Right cardiac atrium (tissue), 5 donors: ENCODE results near the gene TSPAN9. TPM values are rescaled to one million over a fixed set of nuclear protein-coding genes. Genes with fewer than 3 reads are reported as not detected.

Experiments
- ATAC-seq, 2 donors: fragments of 200-7000 bp; cut with Tn5 transposase; one replicate each; pipeline versions ENCODE4 v1.8.0 to v1.9.1; 2020; ENCODE audit warnings: moderate library complexity in 2 of 2, mild to moderate bottlenecking in 1 of 2
- DNase-seq, 3 donors: peaks; one replicate each; pipeline ENCODE4 v3.0.0-alpha.2; 2020
- H3K27ac ChIP-seq: one replicate; pipeline ENCODE4 v1.5.1; 2013; ENCODE audit warnings: mild to moderate bottlenecking, low read length, control low read depth, moderate library complexity
- H3K27me3 ChIP-seq: one replicate; pipeline ENCODE4 v1.6.1; 2013; ENCODE audit not compliant: control insufficient read depth, insufficient read depth
- H3K4me1 ChIP-seq: one replicate; pipeline ENCODE4 v1.6.1; 2013; ENCODE audit warnings: low read length; ENCODE audit not compliant: control insufficient read depth, insufficient read depth
- H3K4me3 ChIP-seq: one replicate; pipeline ENCODE4 v1.5.1; 2013; ENCODE audit warnings: low read length, control low read depth
- H3K9me3 ChIP-seq: one replicate; pipeline ENCODE4 v1.6.1; 2013; ENCODE audit warnings: low read length; ENCODE audit not compliant: control insufficient read depth
- WGBS: extraction: QIAGEN DNeasy Blood & Tissue Kit; methylation state at CpG from one replicate; pipeline ENCODE4 v1.1.7; 2013; 5-methylcytosine and 5-hydroxymethylcytosine counted together
- intact Hi-C, 4 donors: fragments of 100-400 bp; cut with DNase I; formaldehyde crosslinking; loops; one replicate each; pipeline versions ENCODE4 v1.11.0 to v1.14.0; 2022 to 2023
- polyA plus RNA-seq: library from polyadenylated mRNA; stranded (reverse); fragments of 200-250 nt; gene quantifications from one replicate; pipeline ENCODE4 v1.2.3, GENCODE V29; 2013
- total RNA-seq, 4 donors: library from RNA; stranded (reverse); fragmentation: NEBNext Ultra II Directional; extraction: Animal tissue kit (Norgen Biotek cat#: 25700); gene quantifications; one replicate each; pipeline ENCODE4 v1.2.1, GENCODE V29; 2021
- donor health status: healthy with polysubstance abuse.
- donor health status: DM: no; HTN: yes; CAD: no.
- donor health status: DM: no; HTN: no; CAD: no.
- donor health status: DM: no; HTN: yes; CAD: no; lungs with severe emphysema.
- donor health status: DM: yes; HTN: yes; CAD: no.

The TSPAN9 gene
- total and polyA plus RNA-seq, 5 donors: 121 to 184 (median 161) TPM

- intact Hi-C loops: no loop called here
- DNase-seq (no peak), ATAC-seq (no peak)
- H3K27ac ChIP-seq: no peak overlapping the region
- no peak overlapping the region for H3K4me3 ChIP-seq
- H3K27me3 ChIP-seq: no peaks in the 10 kb centered on the region
- WGBS: 78% methylated on average over 22 of the region's 22 CpGs
- H3K9me3 ChIP-seq: no peaks in the 10 kb centered on the region
- H3K4me1 ChIP-seq: no peaks in the 10 kb centered on the region
These were observed 91.3 kb downstream of the TSPAN9 start for GRCh38 chr12:3168223-3169221.

DNA sequence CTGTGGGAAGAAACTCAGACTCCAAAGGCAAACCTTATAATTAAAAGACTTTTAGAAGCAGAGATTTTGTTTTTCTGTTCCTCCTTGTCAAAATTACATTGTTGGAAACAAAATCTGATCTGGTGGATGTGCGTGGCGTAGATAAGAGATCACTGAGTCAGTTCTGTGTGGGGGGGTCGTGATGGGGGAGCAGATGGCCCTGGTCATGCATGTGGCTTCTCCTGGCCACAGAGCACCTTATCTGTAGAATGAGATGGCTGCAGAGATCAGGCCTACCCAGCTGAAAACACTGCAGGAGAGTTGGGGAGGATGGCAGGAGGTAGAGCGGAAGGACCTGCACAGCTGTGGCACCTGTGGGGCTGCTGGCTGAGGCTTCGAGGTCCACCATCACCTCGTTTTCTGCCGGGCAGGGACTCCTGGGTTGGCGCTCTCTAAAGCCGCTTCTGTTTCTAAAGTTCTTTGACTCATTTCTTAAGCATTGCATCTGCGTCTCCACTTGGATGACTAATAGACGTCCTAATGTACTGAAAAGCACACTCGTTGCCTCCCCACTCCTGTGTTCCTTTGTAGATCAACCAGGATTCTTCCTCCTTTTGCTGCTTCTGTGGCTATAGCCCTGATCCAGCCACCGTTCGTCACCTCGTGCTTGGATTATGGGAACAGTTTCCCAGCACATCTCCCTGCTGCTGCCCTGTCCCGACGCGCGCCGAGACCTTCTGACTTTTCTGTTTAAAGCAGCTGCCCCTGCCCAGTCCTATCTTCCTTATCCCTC is 93.4 kb downstream of the TSPAN9 start:
- H3K4me1 ChIP-seq: peaks cover 1% of the 10 kb centered on the region
- DNase-seq: no peak
- 88% methylated on average over 20 of the region's 20 CpGs for WGBS
- H3K4me3 ChIP-seq: no peak overlapping the region
- H3K27me3 ChIP-seq: no peaks in the 10 kb centered on the region
- H3K27ac ChIP-seq: no peak overlapping the region
- no peaks in the 10 kb centered on the region for H3K9me3 ChIP-seq
- intact Hi-C loops: no loop called here
- no peak for ATAC-seq

- WGBS: 68% methylated on average over 4 of the region's 4 CpGs
- no peak for ATAC-seq
- Histone ChIP-seq H3K4me1 (peaks cover 1% of the 10 kb centered on the region), H3K4me3 (no peak overlapping the region), H3K27ac (no peak overlapping the region), H3K9me3 (no peaks in the 10 kb centered on the region), H3K27me3 (no peaks in the 10 kb centered on the region)
- no peak for DNase-seq
- intact Hi-C loops: no loop called here
These were observed 94.0 kb downstream of the TSPAN9 start for GRCh38 chr12:3171195-3171591.

- intact Hi-C loops: no loop called here
- Histone ChIP-seq H3K27me3 (no peaks in the 10 kb centered on the region), H3K4me3 (no peak overlapping the region), H3K27ac (no peak overlapping the region), H3K9me3 (no peaks in the 10 kb centered on the region), H3K4me1 (peaks cover 1% of the 10 kb centered on the region)
- no peak for DNase-seq
- no peak for ATAC-seq
- 76% methylated on average over 42 of the region's 42 CpGs for WGBS
These were observed 95.2 kb downstream of the TSPAN9 start for GRCh38 chr12:3172124-3173007.

GRCh38 chr12:3173008-3173553 is 95.9 kb downstream of the TSPAN9 start:
- peaks cover 1% of the 10 kb centered on the region for H3K4me1 ChIP-seq
- WGBS: 95% methylated on average over 14 of the region's 14 CpGs
- no peak for DNase-seq
- H3K9me3 ChIP-seq: no peaks in the 10 kb centered on the region
- no peak overlapping the region for H3K27ac ChIP-seq
- no peak for ATAC-seq
- intact Hi-C loops: no loop called here
- no peaks in the 10 kb centered on the region for H3K27me3 ChIP-seq
- no peak overlapping the region for H3K4me3 ChIP-seq

- Histone ChIP-seq H3K27me3 (no peaks in the 10 kb centered on the region), H3K4me1 (peaks cover 1% of the 10 kb centered on the region), H3K27ac (no peak overlapping the region), H3K4me3 (no peak overlapping the region), H3K9me3 (no peaks in the 10 kb centered on the region)
- DNase-seq: no peak
- intact Hi-C loops: no loop called here
- ATAC-seq: no peak
- WGBS: 86% methylated on average over 5 of the region's 5 CpGs
These were observed 96.7 kb downstream of the TSPAN9 start for GRCh38 chr12:3173912-3174311.

GRCh38 chr12:3175238-3175637 is 98.1 kb downstream of the TSPAN9 start:
- Histone ChIP-seq H3K4me1 (peaks cover 1% of the 10 kb centered on the region), H3K27ac (no peak overlapping the region), H3K4me3 (no peak overlapping the region), H3K9me3 (no peaks in the 10 kb centered on the region), H3K27me3 (no peaks in the 10 kb centered on the region)
- WGBS: 63% methylated on average over 10 of the region's 10 CpGs
- DNase-seq (no peak), ATAC-seq (peak; percentile 24 to 42)
- intact Hi-C loops: no loop called here

DNA sequence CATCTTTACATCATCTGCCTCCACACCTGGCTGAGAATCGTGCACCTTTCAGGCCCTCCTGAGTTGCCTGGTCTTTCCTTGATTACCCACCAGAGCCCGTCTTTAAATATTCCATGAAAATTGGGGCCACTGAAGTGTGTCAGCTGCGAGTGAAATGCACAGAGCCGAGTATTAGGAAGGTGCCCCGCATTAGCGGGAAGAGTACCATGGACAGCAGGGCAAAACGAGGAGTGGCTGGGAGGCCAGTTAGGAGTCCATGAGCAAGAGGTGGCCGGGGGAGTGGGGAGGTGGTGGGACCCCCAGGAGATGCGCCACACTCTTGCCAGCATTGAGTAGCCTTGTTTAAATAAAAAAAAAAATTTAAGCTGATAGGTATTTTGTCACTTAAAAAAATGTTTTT is 99.6 kb downstream of the TSPAN9 start:
- no peaks in the 10 kb centered on the region for H3K9me3 ChIP-seq
- intact Hi-C loops: no loop called here
- no peak overlapping the region for H3K4me3 ChIP-seq
- peaks cover 1% of the 10 kb centered on the region for H3K4me1 ChIP-seq
- H3K27me3 ChIP-seq: no peaks in the 10 kb centered on the region
- ATAC-seq: no peak
- DNase-seq: no peak
- no peak overlapping the region for H3K27ac ChIP-seq
- WGBS: 88% methylated on average over 9 of the region's 9 CpGs

- Histone ChIP-seq H3K27me3 (no peaks in the 10 kb centered on the region), H3K27ac (no peak overlapping the region), H3K4me1 (peaks cover 1% of the 10 kb centered on the region), H3K9me3 (no peaks in the 10 kb centered on the region), H3K4me3 (no peak overlapping the region)
- WGBS: 92% methylated on average over 18 of the region's 18 CpGs
- intact Hi-C loops: no loop called here
- DNase-seq (no peak), ATAC-seq (no peak)
These were observed 100.7 kb downstream of the TSPAN9 start for GRCh38 chr12:3177778-3178425.

- H3K4me3 ChIP-seq: no peak overlapping the region
- DNase-seq (no peak), ATAC-seq (no peak)
- no peak overlapping the region for H3K27ac ChIP-seq
- peaks cover 1% of the 10 kb centered on the region for H3K4me1 ChIP-seq
- no peaks in the 10 kb centered on the region for H3K9me3 ChIP-seq
- 78% methylated on average over 12 of the region's 12 CpGs for WGBS
- no peaks in the 10 kb centered on the region for H3K27me3 ChIP-seq
- intact Hi-C loops: no loop called here
These were observed 101.6 kb downstream of the TSPAN9 start for GRCh38 chr12:3178671-3179313.
